Astrocyte (in vitro differentiated cells and primary cell): Measurements from ENCODE around the gene KCNQ5. TPM values are rescaled to one million over a fixed set of nuclear protein-coding genes. Genes with fewer than 3 reads are reported as not detected.

Source experiments
- DNase-seq: peaks from one replicate; pipeline ENCODE4 v3.0.0-alpha.2; 2010; ENCODE audit warnings: low read depth
- FAIRE-seq: peaks from 2 replicates; lab custom pipeline; 2011; peaks lifted over from hg19 to GRCh38; lab: Jason Lieb, UNC
- H2AFZ ChIP-seq: 2 replicates; pipeline ENCODE4 v1.6.0; 2012; ENCODE audit warnings: low read depth, low read length, inconsistent platforms
- H3K27ac ChIP-seq: 2 replicates; pipeline ENCODE4 v1.5.1; 2011; ENCODE audit warnings: low read depth, low read length, inconsistent platforms
- H3K27me3 ChIP-seq: 2 replicates; pipeline ENCODE4 v1.6.0; 2011; ENCODE audit warnings: low read length, inconsistent platforms; ENCODE audit not compliant: insufficient read depth
- H3K36me3 ChIP-seq: 2 replicates; pipeline ENCODE4 v1.5.1; 2011; ENCODE audit warnings: low read length, inconsistent platforms; ENCODE audit not compliant: insufficient read depth
- H3K4me1 ChIP-seq: 2 replicates; pipeline ENCODE4 v1.5.1; 2011; ENCODE audit warnings: low read length, inconsistent platforms; ENCODE audit not compliant: insufficient read depth
- H3K4me2 ChIP-seq: 2 replicates; pipeline ENCODE4 v1.6.0; 2012; ENCODE audit warnings: low read length, inconsistent platforms
- H3K4me3 ChIP-seq: 2 replicates; pipeline ENCODE4 v1.5.1; 2011; ENCODE audit warnings: low read depth, mild to moderate bottlenecking, low read length, inconsistent platforms; ENCODE audit not compliant: insufficient read depth
- H3K79me2 ChIP-seq: 2 replicates; pipeline ENCODE4 v1.6.0; 2012; ENCODE audit warnings: mild to moderate bottlenecking, low read length, inconsistent platforms; ENCODE audit not compliant: insufficient read depth
- H3K9ac ChIP-seq: 2 replicates; pipeline ENCODE4 v1.6.0; 2012; ENCODE audit warnings: mild to moderate bottlenecking, low read length, inconsistent platforms
- H3K9me3 ChIP-seq: 2 replicates; pipeline ENCODE4 v1.5.1; 2012; ENCODE audit warnings: low read depth, mild to moderate bottlenecking, low read length, inconsistent platforms; ENCODE audit not compliant: insufficient read depth
- H4K20me1 ChIP-seq: 2 replicates; pipeline ENCODE4 v1.6.0; 2012; ENCODE audit warnings: low read length, inconsistent platforms; ENCODE audit not compliant: insufficient read depth
- H3K27ac Mint-ChIP-seq: one replicate; pipeline ENCODE4 v1.8.0; 2021; ENCODE audit warnings: mild to moderate bottlenecking, mixed read lengths; ENCODE audit not compliant: unreplicated experiment
- H3K27me3 Mint-ChIP-seq: one replicate; pipeline ENCODE4 v1.8.0; 2021; ENCODE audit warnings: low read depth, mixed read lengths; ENCODE audit not compliant: unreplicated experiment
- H3K36me3 Mint-ChIP-seq: one replicate; pipeline ENCODE4 v1.8.0; 2021; ENCODE audit warnings: low read depth, mixed read lengths; ENCODE audit not compliant: unreplicated experiment
- H3K4me1 Mint-ChIP-seq: one replicate; pipeline ENCODE4 v1.8.0; 2021; ENCODE audit warnings: low read depth, mixed read lengths; ENCODE audit not compliant: unreplicated experiment
- H3K4me3 Mint-ChIP-seq: one replicate; pipeline ENCODE4 v1.8.0; 2021; ENCODE audit warnings: mild to moderate bottlenecking, moderate library complexity, mixed read lengths; ENCODE audit not compliant: unreplicated experiment
- H3K9me3 Mint-ChIP-seq: one replicate; pipeline ENCODE4 v1.8.0; 2021; ENCODE audit warnings: mild to moderate bottlenecking, mixed read lengths; ENCODE audit not compliant: unreplicated experiment
- EZH2 ChIP-seq: IDR thresholded peaks from 2 replicates; pipeline ENCODE4 v1.6.1; 2012; ENCODE audit warnings: mild to moderate bottlenecking, low read length, inconsistent platforms; ENCODE audit not compliant: insufficient read depth
- total RNA-seq: library from RNA; stranded (reverse); gene quantifications from 2 replicates; pipeline ENCODE4 v1.2.1, GENCODE V29; 2021
- TF ChIP-seq, protein P1 (sequence below): IDR thresholded peaks from 2 replicates; pipeline ENCODE4 v1.5.1; 2011; ENCODE audit warnings: low read depth, mild to moderate bottlenecking, inconsistent platforms, low read length, moderate library complexity; ENCODE audit not compliant: insufficient read depth

The KCNQ5 gene
- total RNA-seq, 1 donor from 2014 or later = 2.0 TPM

DNA sequence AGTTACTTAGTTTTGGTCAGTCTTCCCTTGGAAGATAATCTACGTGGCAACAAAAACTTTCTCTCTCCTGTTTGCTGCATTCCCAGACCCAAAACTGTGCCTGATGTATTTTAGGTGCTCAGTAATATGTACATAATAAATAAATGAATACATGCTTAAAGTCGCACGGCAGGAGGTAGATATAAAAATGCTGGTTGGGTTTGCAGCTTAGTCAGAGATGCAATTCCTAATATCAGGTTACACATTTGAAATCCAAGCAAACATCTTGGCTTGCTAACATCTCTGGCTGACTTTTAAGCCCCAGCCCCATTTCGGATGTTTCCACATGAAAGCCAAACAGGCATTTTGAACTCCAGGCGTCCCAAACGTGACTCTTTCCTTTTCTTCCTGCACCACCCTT, 91.0 kb downstream of the KCNQ5 start:
- Histone ChIP-seq H3K4me1 (no peaks in the 10 kb centered on the region), H3K27me3 (no peaks in the 10 kb centered on the region), H2AFZ (no peak overlapping the region), H4K20me1 (no peaks in the 10 kb centered on the region), H3K27ac (no peak overlapping the region), H3K4me3 (no peak overlapping the region), H3K9me3 (no peaks in the 10 kb centered on the region), H3K79me2 (no peaks in the 10 kb centered on the region), H3K9ac (no peak overlapping the region), H3K4me2 (no peak overlapping the region), H3K36me3 (no peaks in the 10 kb centered on the region)
- FAIRE-seq = no peak
- no peaks in the 10 kb centered on the region for H3K4me1 Mint-ChIP-seq
- TF ChIP-seq EZH2 = no peak
- TF ChIP-seq, protein P1, sequence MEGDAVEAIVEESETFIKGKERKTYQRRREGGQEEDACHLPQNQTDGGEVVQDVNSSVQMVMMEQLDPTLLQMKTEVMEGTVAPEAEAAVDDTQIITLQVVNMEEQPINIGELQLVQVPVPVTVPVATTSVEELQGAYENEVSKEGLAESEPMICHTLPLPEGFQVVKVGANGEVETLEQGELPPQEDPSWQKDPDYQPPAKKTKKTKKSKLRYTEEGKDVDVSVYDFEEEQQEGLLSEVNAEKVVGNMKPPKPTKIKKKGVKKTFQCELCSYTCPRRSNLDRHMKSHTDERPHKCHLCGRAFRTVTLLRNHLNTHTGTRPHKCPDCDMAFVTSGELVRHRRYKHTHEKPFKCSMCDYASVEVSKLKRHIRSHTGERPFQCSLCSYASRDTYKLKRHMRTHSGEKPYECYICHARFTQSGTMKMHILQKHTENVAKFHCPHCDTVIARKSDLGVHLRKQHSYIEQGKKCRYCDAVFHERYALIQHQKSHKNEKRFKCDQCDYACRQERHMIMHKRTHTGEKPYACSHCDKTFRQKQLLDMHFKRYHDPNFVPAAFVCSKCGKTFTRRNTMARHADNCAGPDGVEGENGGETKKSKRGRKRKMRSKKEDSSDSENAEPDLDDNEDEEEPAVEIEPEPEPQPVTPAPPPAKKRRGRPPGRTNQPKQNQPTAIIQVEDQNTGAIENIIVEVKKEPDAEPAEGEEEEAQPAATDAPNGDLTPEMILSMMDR = no peak
- H3K27me3 Mint-ChIP-seq = no peaks in the 10 kb centered on the region
- H3K27ac Mint-ChIP-seq = no peak overlapping the region
- no peaks in the 10 kb centered on the region for H3K36me3 Mint-ChIP-seq
- no peak overlapping the region for H3K4me3 Mint-ChIP-seq
- peaks cover 6% of the 10 kb centered on the region for H3K9me3 Mint-ChIP-seq
- no peak for DNase-seq

DNA sequence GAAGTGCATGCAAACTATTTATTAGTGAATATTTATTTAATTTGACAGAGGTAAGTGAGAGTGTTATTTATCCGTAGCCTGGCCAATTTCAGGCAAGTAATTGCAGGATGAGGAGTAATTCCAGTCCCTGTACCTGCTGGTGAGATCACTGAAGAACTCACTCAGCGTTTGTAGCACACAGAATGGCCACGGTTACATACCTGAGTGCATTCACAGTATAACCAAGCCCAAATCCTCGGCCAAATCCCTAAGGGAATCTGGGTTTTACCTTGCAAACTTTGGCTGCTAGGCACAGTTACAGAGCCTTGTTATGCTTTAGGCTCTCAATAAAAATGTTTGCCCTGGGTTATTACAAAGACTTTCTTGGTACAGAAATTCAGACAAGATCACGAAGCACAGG, 93.3 kb downstream of the KCNQ5 start:
- H3K4me3 Mint-ChIP-seq = no peak overlapping the region
- no peaks in the 10 kb centered on the region for H3K4me1 Mint-ChIP-seq
- Histone ChIP-seq H4K20me1 (no peaks in the 10 kb centered on the region), H3K79me2 (no peaks in the 10 kb centered on the region), H3K27ac (no peak overlapping the region), H3K27me3 (no peaks in the 10 kb centered on the region), H3K4me1 (peaks cover 3% of the 10 kb centered on the region), H3K4me2 (no peak overlapping the region), H3K36me3 (no peaks in the 10 kb centered on the region), H3K4me3 (no peak overlapping the region), H3K9ac (no peak overlapping the region), H3K9me3 (no peaks in the 10 kb centered on the region), H2AFZ (no peak overlapping the region)
- DNase-seq = no peak
- H3K27me3 Mint-ChIP-seq = no peaks in the 10 kb centered on the region
- H3K9me3 Mint-ChIP-seq = peaks cover 6% of the 10 kb centered on the region
- FAIRE-seq = no peak
- H3K27ac Mint-ChIP-seq = no peak overlapping the region
- TF ChIP-seq, protein P1 = no peak
- no peak for TF ChIP-seq EZH2
- no peaks in the 10 kb centered on the region for H3K36me3 Mint-ChIP-seq

DNA sequence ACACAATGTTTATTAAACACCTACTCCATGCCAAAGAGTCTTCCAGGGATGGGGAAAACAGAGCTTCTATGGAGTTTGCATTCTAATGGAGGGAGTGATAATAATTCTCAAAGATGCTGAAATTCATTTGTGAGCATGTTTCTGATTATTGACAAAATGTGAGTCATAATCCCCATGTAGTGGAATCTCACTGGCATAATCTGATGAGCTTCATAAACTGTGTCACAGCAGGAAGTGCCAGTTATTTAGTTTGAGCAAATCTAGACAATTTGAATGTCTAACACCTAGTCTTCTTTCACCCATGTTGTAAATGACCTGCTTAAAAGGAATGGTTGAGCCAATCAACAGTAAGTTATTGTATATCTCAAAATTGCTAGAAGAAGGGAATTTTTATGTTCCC, 95.1 kb downstream of the KCNQ5 start:
- no peaks in the 10 kb centered on the region for H3K4me1 Mint-ChIP-seq
- no peak overlapping the region for H3K9ac ChIP-seq
- no peak overlapping the region for H3K27ac Mint-ChIP-seq
- DNase-seq = no peak
- no peak overlapping the region for H3K4me3 ChIP-seq
- no peaks in the 10 kb centered on the region for H3K9me3 Mint-ChIP-seq
- H3K79me2 ChIP-seq = no peaks in the 10 kb centered on the region
- H3K9me3 ChIP-seq = no peaks in the 10 kb centered on the region
- no peak overlapping the region for H2AFZ ChIP-seq
- H3K27me3 ChIP-seq = no peaks in the 10 kb centered on the region
- TF ChIP-seq, protein P1 = no peak
- TF ChIP-seq EZH2 = no peak
- H3K4me1 ChIP-seq = peaks cover 7% of the 10 kb centered on the region
- H3K27ac ChIP-seq = no peak overlapping the region
- H3K27me3 Mint-ChIP-seq = no peaks in the 10 kb centered on the region
- no peak overlapping the region for H3K4me2 ChIP-seq
- no peaks in the 10 kb centered on the region for H3K36me3 ChIP-seq
- H4K20me1 ChIP-seq = no peaks in the 10 kb centered on the region
- no peaks in the 10 kb centered on the region for H3K36me3 Mint-ChIP-seq
- no peak overlapping the region for H3K4me3 Mint-ChIP-seq
- no peak for FAIRE-seq
